Heart left ventricle (tissue), 13 donors: ENCODE data around the gene FAXC.

ENCODE experiments used
- CTCF ChIP-seq, 12 donors: fragments of 200-600 bp; sonication (generic) in 4 of 12; IDR thresholded peaks; one replicate each; pipeline versions ENCODE4 v1.5.0 to v1.8.0; 2018 to 2022; ENCODE audit warnings: antibody characterized with exemption in 12 of 12, mild to moderate bottlenecking in 5 of 12
- POLR2A ChIP-seq, 2 donors: fragments of 450-650 bp; IDR thresholded peaks; one replicate each; pipeline ENCODE4 v1.6.1; 2017; ENCODE audit warnings: antibody characterized with exemption in 2 of 2, mild to moderate bottlenecking in 2 of 2, moderate library complexity in 2 of 2
- donor health status: ischemic (EF 13 %, LVEDD 7.1; RV severe dilation, severe dysfunction).
- donor health status: DM: no; HTN: yes; CAD: no.
- donor health status: DM: no; HTN: no; CAD: no.
- donor health status: ischemic (EF 25% LVEDD 6.9; RV normal size, moderate dysfunction).
- donor health status: ischemic (EF 25% LVEDD 5.7; RV mildly dilated, moderate dysfunction).
- donor health status: ischemic (EF 35%, LVEDD 5.7; RV mildly dilated, moderate dysfunction).
- donor health status: nonischemic (EF 11% LVEDD 7.7; RV severe dilation, severe dysfunction).
- donor health status: DM: yes; HTN: yes; CAD: no.
- donor health status: PGD.
- donor health status: ischemic (EF 29% LVEDD 5.4; RV normal size, mild dysfunction).
- donor health status: nonischemic (EF 23%, LVEDD 6.1; RV moderate dilation, normal function).

GRCh38 chr6:99285881-99286280 lies 63.6 kb downstream of the FAXC start:
- TF ChIP-seq CTCF (IDR thresholded peaks at IDR 0.05): no peak
- TF ChIP-seq POLR2A (IDR thresholded peaks at IDR 0.05): no peak
